HepG2 (cell line): Measurements from ENCODE around the gene AGXT. TPM values are rescaled to one million over a fixed set of nuclear protein-coding genes. Genes with fewer than 3 reads are reported as not detected.

ENCODE experiments used
- CAMTA2 ChIP-seq: sonication (generic); formaldehyde crosslinking; IDR thresholded peaks from 2 replicates; pipeline ENCODE4 v1.4.0; 2020; ENCODE audit warnings: mild to moderate bottlenecking, missing genetic modification reagents, borderline replicate concordance
- FOXA3 ChIP-seq: IDR thresholded peaks from 2 replicates; pipeline ENCODE4 v1.6.1; 2016; ENCODE audit warnings: missing genetic modification reagents, missing compliant biosample characterization
- IKZF4 ChIP-seq: sonication (generic); formaldehyde crosslinking; IDR thresholded peaks from 2 replicates; pipeline ENCODE4 v1.5.1; 2020; ENCODE audit warnings: borderline replicate concordance, mild to moderate bottlenecking, low read depth, missing genetic modification reagents; ENCODE audit errors: not compliant biosample characterization
- JARID2 ChIP-seq: sonication (generic); formaldehyde crosslinking; IDR thresholded peaks from 2 replicates; pipeline ENCODE4 v1.8.1; 2023; ENCODE audit warnings: missing genetic modification reagents, inconsistent platforms; ENCODE audit not compliant: insufficient replicate concordance
- KDM4B ChIP-seq: sonication (generic); formaldehyde crosslinking; IDR thresholded peaks from 2 replicates; pipeline ENCODE4 v1.4.0; 2020; ENCODE audit warnings: missing genetic modification reagents
- KLF13 ChIP-seq: sonication (generic); formaldehyde crosslinking; IDR thresholded peaks from 2 replicates; pipeline ENCODE4 v1.4.0; 2020; ENCODE audit warnings: mild to moderate bottlenecking, missing genetic modification reagents
- MAFK ChIP-seq, 2 experiments: IDR thresholded peaks in 1 of 2; conservative IDR thresholded peaks in 1 of 2; 2 replicates each; pipeline ENCODE4 v1.6.1; 2011; ENCODE audit warnings: improper control_type of control experiment in 2 of 2, low read length in 2 of 2
- MBNL3 ChIP-seq: fragments of 250-450 bp; sonication (Bioruptor Pico); conservative IDR thresholded peaks from 2 replicates; pipeline ENCODE4 v1.8.0; 2022; ENCODE audit warnings: mild to moderate bottlenecking, inconsistent platforms
- MED1 ChIP-seq: sonication (generic); formaldehyde crosslinking; IDR thresholded peaks from 2 replicates; pipeline ENCODE4 v1.4.0; 2020; ENCODE audit warnings: missing genetic modification reagents
- NR2F1 ChIP-seq, 2 experiments: fragments of 450-650 bp in 1 of 2; formaldehyde crosslinking in 1 of 2; IDR thresholded peaks; 2 replicates each; pipeline versions ENCODE4 v1.5.0 to v1.6.1; 2016 to 2020; ENCODE audit warnings: mild to moderate bottlenecking in 1 of 2, missing compliant biosample characterization in 1 of 2, missing genetic modification reagents in 1 of 2, moderate library complexity in 1 of 2
- NRL ChIP-seq: sonication (generic); formaldehyde crosslinking; IDR thresholded peaks from 2 replicates; pipeline ENCODE4 v1.5.0; 2020; ENCODE audit warnings: missing genetic modification reagents, mild to moderate bottlenecking, moderate library complexity, borderline replicate concordance
- RERE ChIP-seq: IDR thresholded peaks from 2 replicates; pipeline ENCODE4 v1.6.1; 2016; ENCODE audit warnings: low read depth, missing genetic modification reagents, missing compliant biosample characterization
- XRCC5 ChIP-seq: fragments of 200-400 bp; formaldehyde crosslinking; optimal IDR thresholded peaks from 2 replicates; pipeline ENCODE3; 2017; ENCODE audit warnings: mild to moderate bottlenecking, low read length
- ZMAT3 ChIP-seq: sonication (generic); formaldehyde crosslinking; conservative IDR thresholded peaks from 2 replicates; pipeline ENCODE4 v1.7.0; 2021; ENCODE audit warnings: missing genetic modification reagents
- ZNF3 ChIP-seq: IDR thresholded peaks from 2 replicates; pipeline ENCODE4 v1.7.0; 2017; ENCODE audit warnings: inconsistent platforms
- ZNF552 ChIP-seq: sonication (generic); formaldehyde crosslinking; IDR thresholded peaks from 2 replicates; pipeline ENCODE4 v1.9.0; 2022; ENCODE audit warnings: missing genetic modification reagents, mild to moderate bottlenecking, borderline replicate concordance
- ZNF674 ChIP-seq: sonication (generic); formaldehyde crosslinking; IDR thresholded peaks from 2 replicates; pipeline ENCODE4 v1.5.0; 2020; ENCODE audit warnings: low read depth, mild to moderate bottlenecking, missing genetic modification reagents
- ZNF710 ChIP-seq: sonication (generic); formaldehyde crosslinking; IDR thresholded peaks from 2 replicates; pipeline ENCODE4 v1.5.0; 2020; ENCODE audit warnings: mild to moderate bottlenecking, missing genetic modification reagents, borderline replicate concordance
- ZSCAN21 ChIP-seq: sonication (generic); formaldehyde crosslinking; IDR thresholded peaks from 2 replicates; pipeline ENCODE4 v1.8.0; 2022; ENCODE audit warnings: mild to moderate bottlenecking, missing genetic modification reagents, moderate library complexity, borderline replicate concordance
- polyA plus RNA-seq, 8 experiments: library from polyadenylated mRNA; depleted of rRNA in 3 of 8; stranded (reverse) in 7 of 8; unstranded in 1 of 8; fragments of >200 nt; fragmentation: Illumina TruSeq in 4 of 8; extraction: Trizol in 4 of 8; gene quantifications; 2 replicates each; pipeline versions ENCODE4 v1.2.1 to v1.2.3, GENCODE V29; 2011 to 2016; ENCODE audit warnings: low read depth in 4 of 8, missing spikeins in 1 of 8, mixed read lengths in 1 of 8; ENCODE audit not compliant: insufficient read depth in 1 of 8
- total RNA-seq, 5 experiments: library from RNA; depleted of rRNA; stranded (reverse); fragments of >200 nt; fragmentation: Illumina TruSeq; extraction: Trizol; gene quantifications; 2 replicates each; pipeline ENCODE4 v1.2.3, GENCODE V29; 2016; ENCODE audit warnings: low read depth in 1 of 5
- TF ChIP-seq, protein P1 (sequence below): fragments of 450-650 bp; IDR thresholded peaks from 2 replicates; pipeline ENCODE4 v1.6.1; 2017

The AGXT gene
- total and polyA plus RNA-seq, 2 of the 13 experiments (the other 11 are each of a cell fraction or from before 2014, with no cell fraction given): 41.9 to 96.1 TPM

- TF ChIP-seq ZNF710 (peak; percentile 76; the same call in 1 of the 2 replicates), ZNF674 (CRISPR knock-in tag) (peak; percentile 18; the same call in 1 of the 2 replicates), ZNF552 (CRISPR knock-in tag) (0 out of 2 replicates have a peak, but pooled peaks have one; percentile 63), KLF13 (CRISPR knock-in tag) (no peak), KDM4B (0 out of 2 replicates have a peak, but pooled peaks have one; percentile 27), ZMAT3 (CRISPR knock-in tag) (peak; percentile 89), NRL (CRISPR knock-in tag) (peak; percentile 32; the same call in 1 of the 2 replicates), ZNF3 (CRISPR knock-in tag) (0 out of 2 replicates have a peak, but pooled peaks have one; percentile 17), ZSCAN21 (CRISPR knock-in tag) (peak; percentile 75; the same call in 1 of the 2 replicates), RERE (CRISPR knock-in tag) (no peak; the same call in 1 of the 2 replicates), MBNL3 (CRISPR knock-in tag) (no peak), CAMTA2 (CRISPR knock-in tag) (no peak; the same call in 1 of the 2 replicates), MAFK (conservative IDR thresholded peaks at IDR 0.05 in 1 of 2, IDR thresholded peaks at IDR 0.05 in 1 of 2; ENCODE audit: low read length in 2 of 2) (no peak), JARID2 (CRISPR knock-in tag) (no peak), MED1 (peak; percentile 92), XRCC5 (peak; percentile 83), NR2F1 (CRISPR knock-in tag; IDR thresholded peaks at IDR 0.05) (peak in 1 of 2 experiments; percentile 57; a peak in 3 of 4 replicates), IKZF4 (CRISPR knock-in tag) (no peak), FOXA3 (CRISPR knock-in tag) (peak; percentile 59)
- TF ChIP-seq, protein P1, sequence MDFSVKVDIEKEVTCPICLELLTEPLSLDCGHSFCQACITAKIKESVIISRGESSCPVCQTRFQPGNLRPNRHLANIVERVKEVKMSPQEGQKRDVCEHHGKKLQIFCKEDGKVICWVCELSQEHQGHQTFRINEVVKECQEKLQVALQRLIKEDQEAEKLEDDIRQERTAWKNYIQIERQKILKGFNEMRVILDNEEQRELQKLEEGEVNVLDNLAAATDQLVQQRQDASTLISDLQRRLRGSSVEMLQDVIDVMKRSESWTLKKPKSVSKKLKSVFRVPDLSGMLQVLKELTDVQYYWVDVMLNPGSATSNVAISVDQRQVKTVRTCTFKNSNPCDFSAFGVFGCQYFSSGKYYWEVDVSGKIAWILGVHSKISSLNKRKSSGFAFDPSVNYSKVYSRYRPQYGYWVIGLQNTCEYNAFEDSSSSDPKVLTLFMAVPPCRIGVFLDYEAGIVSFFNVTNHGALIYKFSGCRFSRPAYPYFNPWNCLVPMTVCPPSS: no peak
Observed at GRCh38 chr2:240876475-240877251, 8.0 kb downstream of the AGXT start (continued).
